Left lung (tissue), 10 donors: ENCODE data around the gene MAP3K13. TPM values are rescaled to one million over a fixed set of nuclear protein-coding genes. Genes with fewer than 3 reads are reported as not detected.
"Not testable (repeated sequence)": the region's sequence is repeated elsewhere in the genome, so short reads cannot be mapped to it uniquely, and the experiment has no call there.

Experiments used
- ATAC-seq: fragments of 200-7000 bp; cut with Tn5 transposase; one replicate; pipeline ENCODE4 v1.9.1; 2020; ENCODE audit warnings: moderate library complexity
- DNase-seq, 4 donors: peaks; one replicate each; pipeline ENCODE4 v3.0.0-alpha.2; 2013 to 2020
- H3K27ac ChIP-seq, 2 donors: fragments of 200-600 bp; sonication (generic) in 1 of 2; one replicate each; pipeline versions ENCODE4 v1.5.0 to v1.8.0; 2020 to 2021
- H3K27me3 ChIP-seq, 2 donors: fragments of 200-600 bp; sonication (generic) in 1 of 2; one replicate each; pipeline versions ENCODE4 v1.5.0 to v1.8.0; 2020 to 2021
- H3K36me3 ChIP-seq, 2 donors: fragments of 200-600 bp; sonication (generic) in 1 of 2; one replicate each; pipeline versions ENCODE4 v1.5.0 to v1.8.0; 2020 to 2021
- H3K4me1 ChIP-seq, 2 donors: fragments of 200-600 bp; one replicate each; pipeline ENCODE4 v1.8.0; 2021
- H3K4me3 ChIP-seq, 2 donors: fragments of 200-600 bp; sonication (generic) in 1 of 2; one replicate each; pipeline versions ENCODE4 v1.5.0 to v1.8.0; 2020 to 2021; ENCODE audit warnings: mild to moderate bottlenecking in 1 of 2
- H3K9me3 ChIP-seq, 2 donors: fragments of 200-600 bp; sonication (generic) in 1 of 2; one replicate each; pipeline versions ENCODE4 v1.5.0 to v1.8.0; 2020 to 2021
- CTCF ChIP-seq, 2 donors: fragments of 200-600 bp; sonication (generic) in 1 of 2; IDR thresholded peaks; one replicate each; pipeline versions ENCODE4 v1.5.0 to v1.8.0; 2021; ENCODE audit warnings: antibody characterized with exemption in 2 of 2
- intact Hi-C, 2 donors: fragments of 100-400 bp; cut with DNase I; formaldehyde crosslinking; loops; one replicate each; pipeline versions ENCODE4 v1.11.2 to v1.14.2; 2022
- polyA plus RNA-seq, 6 donors: library from polyadenylated mRNA; unstranded; fragments of 120-200 nt; gene quantifications; one replicate each; pipeline ENCODE4 v1.2.1, GENCODE V29; 2013; ENCODE audit not compliant: insufficient read length in 6 of 6
- total RNA-seq, 2 donors: library from RNA; stranded (reverse); fragmentation: NEBNext Ultra II Directional; extraction: Animal tissue kit (Norgen Biotek cat#: 25700); gene quantifications; one replicate each; pipeline ENCODE4 v1.2.1, GENCODE V29; 2021
- donor health status: DM: no; HTN: yes; CAD: no.
- donor health status: DM: no; HTN: no; CAD: no.

Gene MAP3K13
- total and polyA plus RNA-seq, 8 donors, result 34.5 to 48.0 (median 44.2) TPM

GRCh38 chr3:185371306-185372074 is 8.6 kb downstream of the MAP3K13 start:
- Histone ChIP-seq H3K9me3 (no peaks in the 10 kb centered on the region), H3K27ac (no peak overlapping the region), H3K36me3 (no peaks in the 10 kb centered on the region), H3K4me3 (no peak overlapping the region), H3K27me3 (no peaks in the 10 kb centered on the region), H3K4me1 (no peaks in the 10 kb centered on the region)
- TF ChIP-seq CTCF (IDR thresholded peaks at IDR 0.05), result no peak
- intact Hi-C loops, result no loop called here
- no peak for DNase-seq
- ATAC-seq, result no peak

- no peaks in the 10 kb centered on the region for H3K9me3 ChIP-seq
- TF ChIP-seq CTCF (IDR thresholded peaks at IDR 0.05), result no peak
- H3K4me3 ChIP-seq, result no peak overlapping the region
- no peaks in the 10 kb centered on the region for H3K27me3 ChIP-seq
- ATAC-seq (no peak), DNase-seq (no peak)
- H3K36me3 ChIP-seq, result no peaks in the 10 kb centered on the region
- H3K4me1 ChIP-seq, result no peaks in the 10 kb centered on the region
- intact Hi-C loops, result no loop called here
- H3K27ac ChIP-seq, result no peak overlapping the region
These were observed 18.6 kb downstream of the MAP3K13 start for GRCh38 chr3:185381320-185382058.

- no peak for TF ChIP-seq CTCF (IDR thresholded peaks at IDR 0.05)
- Histone ChIP-seq H3K4me3 (no peak overlapping the region), H3K36me3 (no peaks in the 10 kb centered on the region), H3K9me3 (no peaks in the 10 kb centered on the region), H3K27me3 (no peaks in the 10 kb centered on the region), H3K27ac (no peak overlapping the region), H3K4me1 (no peaks in the 10 kb centered on the region)
- ATAC-seq, result no peak
- intact Hi-C loops, result no loop called here
- DNase-seq, result no peak
These were observed 19.2 kb downstream of the MAP3K13 start for GRCh38 chr3:185382154-185382553.

DNA sequence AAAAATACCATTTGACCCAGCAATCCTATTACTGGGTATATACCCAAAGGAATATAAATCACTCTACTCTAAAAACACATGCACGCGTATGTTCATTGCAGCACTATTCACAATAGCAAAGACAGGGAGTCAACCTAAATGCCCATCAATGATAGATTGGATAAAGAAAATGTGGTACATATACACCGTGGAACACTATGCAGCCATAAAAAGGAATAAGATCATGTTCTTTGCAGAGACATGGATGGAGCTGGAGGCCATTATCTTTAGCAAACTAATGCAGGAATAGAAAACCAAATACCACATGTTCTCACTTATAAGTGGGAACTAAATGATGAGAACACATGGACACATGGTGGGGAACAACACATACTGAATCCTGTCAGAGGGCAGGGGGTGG is 23.6 kb downstream of the MAP3K13 start:
- ATAC-seq, H3K4me1 ChIP-seq, DNase-seq, H3K27me3 ChIP-seq, intact Hi-C loops, H3K4me3 ChIP-seq, H3K9me3 ChIP-seq, H3K27ac ChIP-seq, H3K36me3 ChIP-seq: not testable (repeated sequence)

DNA sequence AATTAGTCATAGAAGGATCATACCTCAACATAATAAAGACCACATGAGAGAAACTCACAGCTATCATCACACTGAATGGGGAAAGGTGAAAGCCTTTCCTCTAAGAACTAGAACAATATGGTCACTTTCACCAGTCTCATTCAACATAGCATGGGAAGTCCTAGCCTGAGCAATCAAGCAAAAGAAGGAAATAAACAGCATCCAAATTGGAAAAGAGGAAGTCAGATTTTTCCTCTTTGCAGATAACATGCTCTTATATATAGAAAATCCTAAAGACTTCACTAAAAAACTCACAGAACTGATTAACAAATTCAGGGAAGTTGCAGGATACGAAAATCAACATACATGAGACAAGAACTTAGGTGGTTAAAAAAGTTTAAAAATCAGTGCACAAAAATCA is 24.7 kb downstream of the MAP3K13 start:
- no peak overlapping the region for H3K4me3 ChIP-seq
- intact Hi-C loops, result no loop called here
- H3K36me3 ChIP-seq, result no peaks in the 10 kb centered on the region
- H3K27ac ChIP-seq, result no peak overlapping the region
- no peaks in the 10 kb centered on the region for H3K4me1 ChIP-seq
- DNase-seq (no peak), ATAC-seq (no peak)
- H3K9me3 ChIP-seq, result no peaks in the 10 kb centered on the region
- H3K27me3 ChIP-seq, result no peaks in the 10 kb centered on the region
- no peak for TF ChIP-seq CTCF (IDR thresholded peaks at IDR 0.05)
